SH-SY5Y (cell line): ENCODE data around the gene ASPDH.

ENCODE experiments used
- GATA2 ChIP-seq: IDR thresholded peaks from 2 replicates; pipeline ENCODE4 v1.6.1; 2011; ENCODE audit warnings: mild to moderate bottlenecking, low read depth, low read length
- GATA3 ChIP-seq: IDR thresholded peaks from 2 replicates; pipeline ENCODE4 v1.6.1; 2011; ENCODE audit warnings: low read depth, mild to moderate bottlenecking, low read length, moderate library complexity

DNA sequence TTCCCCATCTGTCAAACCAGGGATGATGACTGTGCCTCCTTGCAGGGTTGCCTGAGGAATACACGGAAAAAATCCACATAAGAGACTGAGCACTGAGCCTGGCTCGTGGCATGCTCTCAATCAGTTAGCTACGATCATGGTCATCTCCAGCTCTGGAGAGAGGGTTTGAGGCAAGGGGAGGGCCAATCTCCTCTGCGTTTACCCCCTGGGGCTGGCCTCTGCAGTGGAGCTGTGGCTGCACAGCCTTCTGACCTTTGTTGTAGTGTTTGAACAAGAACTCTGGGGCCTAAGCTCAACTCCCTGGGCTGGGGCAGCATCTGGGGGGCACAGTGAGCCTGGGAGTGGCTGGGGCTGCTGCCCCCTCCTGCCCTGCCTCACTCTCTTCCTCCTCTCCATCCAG, 48.6 kb upstream of the ASPDH start:
- TF ChIP-seq GATA3 (no peak), GATA2 (no peak)
